GM21723 (cell line): Measurements from ENCODE around the gene BTRC.

Experiments
- ATAC-seq: cut with Tn5 transposase; IDR thresholded peaks from one replicate; pipeline ENCODE4 v1.9.1; 2021; ENCODE audit warnings: mild to moderate bottlenecking, moderate library complexity; ENCODE audit not compliant: unreplicated experiment

BTRC gene

GRCh38 chr10:101564490-101564991 lies 210.6 kb downstream of the BTRC start:
- no peak for ATAC-seq

- no peak for ATAC-seq
These were observed 211.5 kb downstream of the BTRC start for GRCh38 chr10:101565370-101565900.

- ATAC-seq, result no peak
These were observed 212.0 kb downstream of the BTRC start for GRCh38 chr10:101565936-101566332.

- ATAC-seq, result no peak
These were observed 212.6 kb downstream of the BTRC start for GRCh38 chr10:101566333-101567164.

GRCh38 chr10:101567165-101568006 lies 213.4 kb downstream of the BTRC start:
- ATAC-seq, result no peak

GRCh38 chr10:101568054-101568745 lies 214.2 kb downstream of the BTRC start:
- ATAC-seq, result no peak

GRCh38 chr10:101569323-101569621 lies 215.3 kb downstream of the BTRC start:
- ATAC-seq, result no peak

GRCh38 chr10:101569622-101570427 lies 215.9 kb downstream of the BTRC start:
- peak; percentile 68 for ATAC-seq

- peak; percentile 12 for ATAC-seq
These were observed 216.7 kb downstream of the BTRC start for GRCh38 chr10:101570428-101571270.

- ATAC-seq, result no peak
These were observed 217.4 kb downstream of the BTRC start for GRCh38 chr10:101571271-101571925.

- ATAC-seq, result no peak
These were observed 218.2 kb downstream of the BTRC start for GRCh38 chr10:101572126-101572525.

- ATAC-seq, result no peak
These were observed 218.8 kb downstream of the BTRC start for GRCh38 chr10:101572785-101573184.

- no peak for ATAC-seq
These were observed 220.2 kb downstream of the BTRC start for GRCh38 chr10:101573885-101574753.

GRCh38 chr10:101575091-101575490 lies 221.1 kb downstream of the BTRC start:
- no peak for ATAC-seq

- ATAC-seq, result no peak
These were observed 221.7 kb downstream of the BTRC start for GRCh38 chr10:101575580-101576210.

GRCh38 chr10:101576211-101576863 lies 222.4 kb downstream of the BTRC start:
- ATAC-seq, result no peak
